Gastrocnemius medialis (tissue), 4 donors: Measurements from ENCODE around the gene MRPS10. TPM values are rescaled to one million over a fixed set of nuclear protein-coding genes. Genes with fewer than 3 reads are reported as not detected.

Source experiments
- ATAC-seq, 2 donors: fragments of 150-250 bp; one replicate each; pipeline ENCODE4 v1.9.1; 2016
- DNase-seq, 2 donors: peaks; one replicate each; pipeline ENCODE4 v3.0.0-alpha.2; 2019
- H3K27ac ChIP-seq, 4 donors: fragments of 200-600 bp; sonication (generic); 1 replicate in 1 of 4; 2 replicates in 3 of 4; pipeline ENCODE4 v1.5.1; 2016 to 2018; ENCODE audit warnings: mild to moderate bottlenecking in 2 of 4, moderate library complexity in 1 of 4
- H3K27me3 ChIP-seq, 3 donors: fragments of 200-600 bp; sonication (generic) in 2 of 3; 1 replicate in 1 of 3; 2 replicates in 2 of 3; pipeline versions ENCODE4 v1.5.1 to v1.6.0; 2016 to 2019; ENCODE audit warnings: mild to moderate bottlenecking in 1 of 3, moderate library complexity in 1 of 3
- H3K36me3 ChIP-seq, 2 donors: fragments of 200-600 bp; sonication (generic) in 1 of 2; one replicate each; pipeline ENCODE4 v1.5.1; 2017 to 2018
- H3K4me1 ChIP-seq, 2 donors: fragments of 200-600 bp; sonication (generic) in 1 of 2; one replicate each; pipeline ENCODE4 v1.5.1; 2016 to 2017; ENCODE audit warnings: mild to moderate bottlenecking in 2 of 2
- H3K4me3 ChIP-seq, 4 donors: fragments of 200-600 bp; sonication (generic) in 3 of 4; 1 replicate in 1 of 4; 2 replicates in 3 of 4; pipeline ENCODE4 v1.5.1; 2016 to 2019; ENCODE audit warnings: mild to moderate bottlenecking in 2 of 4
- H3K9me3 ChIP-seq, 3 donors: fragments of 200-600 bp; sonication (generic) in 2 of 3; 1 replicate in 1 of 3; 2 replicates in 2 of 3; pipeline ENCODE4 v1.5.1; 2016 to 2019
- POLR2A ChIP-seq, 2 donors: fragments of 450-650 bp; IDR thresholded peaks; one replicate each; pipeline ENCODE4 v1.6.1; 2017; ENCODE audit warnings: antibody characterized with exemption in 2 of 2, mild to moderate bottlenecking in 2 of 2, moderate library complexity in 2 of 2
- in situ Hi-C, 4 donors: fragments of 200-750 bp; cut with MboI; loops; one replicate each; pipeline versions ENCODE4 v1.15.0 to v1.8.0; 2017; ENCODE audit warnings: low sequenced_read_pairs in 4 of 4
- intact Hi-C: fragments of 100-400 bp; cut with DNase I; formaldehyde crosslinking; loops from one replicate; pipeline ENCODE4 v1.15.1; 2023; ENCODE audit warnings: low total_unique reads
- total RNA-seq, 4 donors: library from RNA; depleted of rRNA; stranded (reverse); fragments of >200 nt; gene quantifications; one replicate each; pipeline versions ENCODE4 v1.1.0 to v1.2.3, GENCODE V29; 2016
- TF ChIP-seq, protein P1 (sequence below), 5 experiments: fragments of 450-650 bp in 3 of 5; fragments of 200-600 bp in 2 of 5; sonication (generic) in 2 of 5; IDR thresholded peaks in 4 of 5; conservative IDR thresholded peaks in 1 of 5; 1 replicate in 4 of 5; 2 replicates in 1 of 5; pipeline ENCODE4 v1.5.1; 2016 to 2019; ENCODE audit warnings: antibody characterized with exemption in 5 of 5, mild to moderate bottlenecking in 3 of 5, moderate library complexity in 3 of 5

Gene MRPS10
- total RNA-seq, result 10 to 100 TPM; 52.2 to 63.7 (median 56.0) TPM

- TF ChIP-seq POLR2A (IDR thresholded peaks at IDR 0.05), result peak; percentile 41 to 76
- TF ChIP-seq, protein P1, sequence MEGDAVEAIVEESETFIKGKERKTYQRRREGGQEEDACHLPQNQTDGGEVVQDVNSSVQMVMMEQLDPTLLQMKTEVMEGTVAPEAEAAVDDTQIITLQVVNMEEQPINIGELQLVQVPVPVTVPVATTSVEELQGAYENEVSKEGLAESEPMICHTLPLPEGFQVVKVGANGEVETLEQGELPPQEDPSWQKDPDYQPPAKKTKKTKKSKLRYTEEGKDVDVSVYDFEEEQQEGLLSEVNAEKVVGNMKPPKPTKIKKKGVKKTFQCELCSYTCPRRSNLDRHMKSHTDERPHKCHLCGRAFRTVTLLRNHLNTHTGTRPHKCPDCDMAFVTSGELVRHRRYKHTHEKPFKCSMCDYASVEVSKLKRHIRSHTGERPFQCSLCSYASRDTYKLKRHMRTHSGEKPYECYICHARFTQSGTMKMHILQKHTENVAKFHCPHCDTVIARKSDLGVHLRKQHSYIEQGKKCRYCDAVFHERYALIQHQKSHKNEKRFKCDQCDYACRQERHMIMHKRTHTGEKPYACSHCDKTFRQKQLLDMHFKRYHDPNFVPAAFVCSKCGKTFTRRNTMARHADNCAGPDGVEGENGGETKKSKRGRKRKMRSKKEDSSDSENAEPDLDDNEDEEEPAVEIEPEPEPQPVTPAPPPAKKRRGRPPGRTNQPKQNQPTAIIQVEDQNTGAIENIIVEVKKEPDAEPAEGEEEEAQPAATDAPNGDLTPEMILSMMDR (IDR thresholded peaks at IDR 0.05 in 4 of 5, conservative IDR thresholded peaks at IDR 0.05 in 1 of 5), result no peak
- ATAC-seq (peak; percentile 100), DNase-seq (peak; percentile 91 to 94)
- Histone ChIP-seq H3K36me3 (peaks cover 0 to 15% of the 10 kb centered on the region in 2 donors), H3K4me1 (peaks cover 22 to 25% of the 10 kb centered on the region in 2 donors), H3K27me3 (no peaks in the 10 kb centered on the region), H3K4me3 (peak within 1 kb of the TSS; percentile 73 to 89 (median 84)), H3K9me3 (no peaks in the 10 kb centered on the region), H3K27ac (peak within 1 kb of the TSS; percentile 81 to 90 (median 86))
- intact Hi-C loops, result loop anchor here (1.0 to 10.0 kb wide), 4 partner anchors 167 to 797 kb away; partner anchors contain the start of genes BYSL, KLHDC3, MEA1 and MED20
- in situ Hi-C loops, result loop anchor here in 1 of 4 donors (25.0 kb wide), 1 partner anchor 305 kb away; the partner anchor contains the start of genes BYSL and MED20
Observed at GRCh38 chr6:42217519-42218367, at the start of gene MRPS10. MRPS10 (minus strand) TSS chr6:42217861; CDS start chr6:42217849, 12 bp downstream.

- no peaks in the 10 kb centered on the region for H3K4me1 ChIP-seq
- in situ Hi-C loops (loop anchor here (25.0 kb wide), 1 partner anchor 271 kb away; no protein-coding TSS in a partner anchor), intact Hi-C loops (no loop called here)
Observed at GRCh38 chr6:42266538-42266937, 48.9 kb upstream of the MRPS10 start.

GRCh38 chr6:42264852-42265390 is 47.3 kb upstream of the MRPS10 start:
- Histone ChIP-seq H3K9me3 (no peaks in the 10 kb centered on the region), H3K27ac (no peak overlapping the region), H3K36me3 (no peaks in the 10 kb centered on the region), H3K4me3 (no peak overlapping the region), H3K4me1 (no peaks in the 10 kb centered on the region), H3K27me3 (no peaks in the 10 kb centered on the region)
- DNase-seq, result no peak
- intact Hi-C loops, result loop anchor here (5.0 kb wide), 2 partner anchors 187 to 282 kb away; partner anchors contain the start of gene TRERF1
- in situ Hi-C loops, result loop anchor here (25.0 kb wide), 1 partner anchor 272 kb away; no protein-coding TSS in a partner anchor
- TF ChIP-seq, protein P1 (IDR thresholded peaks at IDR 0.05 in 4 of 5, conservative IDR thresholded peaks at IDR 0.05 in 1 of 5), result no peak
- TF ChIP-seq POLR2A (IDR thresholded peaks at IDR 0.05), result no peak
- no peak for ATAC-seq

More at GRCh38 chr6:42266538-42266937, 48.9 kb upstream of the MRPS10 start:
- TF ChIP-seq, protein P1 (IDR thresholded peaks at IDR 0.05 in 4 of 5, conservative IDR thresholded peaks at IDR 0.05 in 1 of 5), result no peak
- TF ChIP-seq POLR2A (IDR thresholded peaks at IDR 0.05), result no peak
- H3K9me3 ChIP-seq, result no peaks in the 10 kb centered on the region
- no peaks in the 10 kb centered on the region for H3K36me3 ChIP-seq
- DNase-seq, result no peak
- no peak overlapping the region for H3K4me3 ChIP-seq
- no peak overlapping the region for H3K27ac ChIP-seq
- no peak for ATAC-seq
- H3K27me3 ChIP-seq, result no peaks in the 10 kb centered on the region

- no peaks in the 10 kb centered on the region for H3K36me3 ChIP-seq
- DNase-seq (no peak), ATAC-seq (no peak)
- in situ Hi-C loops, result loop anchor here (25.0 kb wide), 1 partner anchor 273 kb away; no protein-coding TSS in a partner anchor
- no peak overlapping the region for H3K27ac ChIP-seq
- H3K4me3 ChIP-seq, result no peak overlapping the region
- H3K27me3 ChIP-seq, result no peaks in the 10 kb centered on the region
- intact Hi-C loops, result loop anchor here (5.0 kb wide), 2 partner anchors 188 to 283 kb away; partner anchors contain the start of gene TRERF1
- TF ChIP-seq POLR2A (IDR thresholded peaks at IDR 0.05), result no peak
- TF ChIP-seq, protein P1 (IDR thresholded peaks at IDR 0.05 in 4 of 5, conservative IDR thresholded peaks at IDR 0.05 in 1 of 5), result no peak
- H3K4me1 ChIP-seq, result no peaks in the 10 kb centered on the region
- H3K9me3 ChIP-seq, result no peaks in the 10 kb centered on the region
Observed at GRCh38 chr6:42264162-42264851, 46.6 kb upstream of the MRPS10 start.
